A549 (cell line): ENCODE results near the gene BMP4.

Source experiments
- CHD4 ChIP-seq: fragments of 200-600 bp; sonication (generic); IDR thresholded peaks from 2 replicates; pipeline ENCODE4 v1.6.1; 2016; ENCODE audit warnings: antibody characterized with exemption, mild to moderate bottlenecking, borderline replicate concordance
- EHMT2 ChIP-seq: fragments of 200-600 bp; sonication (generic); IDR thresholded peaks from 2 replicates; pipeline ENCODE4 v1.6.1; 2016; ENCODE audit warnings: antibody characterized with exemption, low read depth, mild to moderate bottlenecking, moderate library complexity
- HDAC2 ChIP-seq: fragments of 200-600 bp; sonication (generic); IDR thresholded peaks from 2 replicates; pipeline ENCODE4 v1.6.1; 2016
- KDM1A ChIP-seq: fragments of 200-600 bp; sonication (generic); IDR thresholded peaks from 2 replicates; pipeline ENCODE4 v1.6.1; 2016; ENCODE audit warnings: low read depth, mild to moderate bottlenecking
- MYC ChIP-seq: IDR thresholded peaks from 2 replicates; pipeline ENCODE4 v1.6.1; 2012; ENCODE audit warnings: mild to moderate bottlenecking, inconsistent platforms, low read length, improper control_type of control experiment, borderline replicate concordance
- POLR2A ChIP-seq: IDR thresholded peaks from 2 replicates; pipeline ENCODE4 v1.6.1; 2012; ENCODE audit warnings: mild to moderate bottlenecking, low read length
- RAD21 ChIP-seq, 2 experiments: fragments of >200 bp in 1 of 2; sonication (Bioruptor Twin) in 1 of 2; formaldehyde crosslinking in 1 of 2; IDR thresholded peaks in 1 of 2; conservative IDR thresholded peaks in 1 of 2; 2 replicates in 1 of 2; 3 replicates in 1 of 2; pipeline ENCODE4 v1.6.1; 2012 to 2018; ENCODE audit warnings: inconsistent platforms in 1 of 2
- TF ChIP-seq, protein P1 (sequence below): fragments of >200 bp; sonication (Bioruptor Twin); formaldehyde crosslinking; IDR thresholded peaks from 3 replicates; pipeline ENCODE4 v1.5.1; 2016
- TF ChIP-seq, protein P2 (sequence below): IDR thresholded peaks from 2 replicates; pipeline ENCODE4 v1.6.1; 2012

DNA sequence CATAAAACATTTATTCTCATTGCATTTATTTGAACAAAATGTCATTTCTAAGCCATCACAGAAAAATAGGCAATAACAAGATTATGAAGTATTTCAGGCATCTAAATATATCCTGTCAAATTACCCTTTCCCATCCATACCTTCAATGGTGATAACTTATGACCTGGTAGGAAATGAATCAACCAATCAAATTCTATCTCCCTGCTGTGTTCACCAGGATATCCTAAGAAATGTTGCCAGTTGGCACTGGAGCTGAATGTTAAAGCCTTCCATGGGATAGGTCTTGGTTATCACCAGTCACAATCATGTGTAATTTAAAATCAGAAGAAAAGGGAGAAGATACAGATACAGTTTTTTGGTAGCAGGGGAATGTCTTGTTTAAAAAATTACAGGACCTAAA is 23.7 kb downstream of the BMP4 start:
- no peak for TF ChIP-seq RAD21 (conservative IDR thresholded peaks at IDR 0.05 in 1 of 2, IDR thresholded peaks at IDR 0.05 in 1 of 2)
- no peak for TF ChIP-seq POLR2A
- TF ChIP-seq, protein P1, sequence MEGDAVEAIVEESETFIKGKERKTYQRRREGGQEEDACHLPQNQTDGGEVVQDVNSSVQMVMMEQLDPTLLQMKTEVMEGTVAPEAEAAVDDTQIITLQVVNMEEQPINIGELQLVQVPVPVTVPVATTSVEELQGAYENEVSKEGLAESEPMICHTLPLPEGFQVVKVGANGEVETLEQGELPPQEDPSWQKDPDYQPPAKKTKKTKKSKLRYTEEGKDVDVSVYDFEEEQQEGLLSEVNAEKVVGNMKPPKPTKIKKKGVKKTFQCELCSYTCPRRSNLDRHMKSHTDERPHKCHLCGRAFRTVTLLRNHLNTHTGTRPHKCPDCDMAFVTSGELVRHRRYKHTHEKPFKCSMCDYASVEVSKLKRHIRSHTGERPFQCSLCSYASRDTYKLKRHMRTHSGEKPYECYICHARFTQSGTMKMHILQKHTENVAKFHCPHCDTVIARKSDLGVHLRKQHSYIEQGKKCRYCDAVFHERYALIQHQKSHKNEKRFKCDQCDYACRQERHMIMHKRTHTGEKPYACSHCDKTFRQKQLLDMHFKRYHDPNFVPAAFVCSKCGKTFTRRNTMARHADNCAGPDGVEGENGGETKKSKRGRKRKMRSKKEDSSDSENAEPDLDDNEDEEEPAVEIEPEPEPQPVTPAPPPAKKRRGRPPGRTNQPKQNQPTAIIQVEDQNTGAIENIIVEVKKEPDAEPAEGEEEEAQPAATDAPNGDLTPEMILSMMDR = no peak
- TF ChIP-seq, protein P2, sequence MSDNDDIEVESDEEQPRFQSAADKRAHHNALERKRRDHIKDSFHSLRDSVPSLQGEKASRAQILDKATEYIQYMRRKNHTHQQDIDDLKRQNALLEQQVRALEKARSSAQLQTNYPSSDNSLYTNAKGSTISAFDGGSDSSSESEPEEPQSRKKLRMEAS = no peak
- no peak for TF ChIP-seq KDM1A
- TF ChIP-seq EHMT2 = no peak
- no peak for TF ChIP-seq CHD4
- no peak for TF ChIP-seq HDAC2
- no peak for TF ChIP-seq MYC
